ENCODE results near the gene NCL.

The NCL gene, protein sequence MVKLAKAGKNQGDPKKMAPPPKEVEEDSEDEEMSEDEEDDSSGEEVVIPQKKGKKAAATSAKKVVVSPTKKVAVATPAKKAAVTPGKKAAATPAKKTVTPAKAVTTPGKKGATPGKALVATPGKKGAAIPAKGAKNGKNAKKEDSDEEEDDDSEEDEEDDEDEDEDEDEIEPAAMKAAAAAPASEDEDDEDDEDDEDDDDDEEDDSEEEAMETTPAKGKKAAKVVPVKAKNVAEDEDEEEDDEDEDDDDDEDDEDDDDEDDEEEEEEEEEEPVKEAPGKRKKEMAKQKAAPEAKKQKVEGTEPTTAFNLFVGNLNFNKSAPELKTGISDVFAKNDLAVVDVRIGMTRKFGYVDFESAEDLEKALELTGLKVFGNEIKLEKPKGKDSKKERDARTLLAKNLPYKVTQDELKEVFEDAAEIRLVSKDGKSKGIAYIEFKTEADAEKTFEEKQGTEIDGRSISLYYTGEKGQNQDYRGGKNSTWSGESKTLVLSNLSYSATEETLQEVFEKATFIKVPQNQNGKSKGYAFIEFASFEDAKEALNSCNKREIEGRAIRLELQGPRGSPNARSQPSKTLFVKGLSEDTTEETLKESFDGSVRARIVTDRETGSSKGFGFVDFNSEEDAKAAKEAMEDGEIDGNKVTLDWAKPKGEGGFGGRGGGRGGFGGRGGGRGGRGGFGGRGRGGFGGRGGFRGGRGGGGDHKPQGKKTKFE
- 620 to 728 reads per million in 2 donors for total RNA-seq

DNA sequence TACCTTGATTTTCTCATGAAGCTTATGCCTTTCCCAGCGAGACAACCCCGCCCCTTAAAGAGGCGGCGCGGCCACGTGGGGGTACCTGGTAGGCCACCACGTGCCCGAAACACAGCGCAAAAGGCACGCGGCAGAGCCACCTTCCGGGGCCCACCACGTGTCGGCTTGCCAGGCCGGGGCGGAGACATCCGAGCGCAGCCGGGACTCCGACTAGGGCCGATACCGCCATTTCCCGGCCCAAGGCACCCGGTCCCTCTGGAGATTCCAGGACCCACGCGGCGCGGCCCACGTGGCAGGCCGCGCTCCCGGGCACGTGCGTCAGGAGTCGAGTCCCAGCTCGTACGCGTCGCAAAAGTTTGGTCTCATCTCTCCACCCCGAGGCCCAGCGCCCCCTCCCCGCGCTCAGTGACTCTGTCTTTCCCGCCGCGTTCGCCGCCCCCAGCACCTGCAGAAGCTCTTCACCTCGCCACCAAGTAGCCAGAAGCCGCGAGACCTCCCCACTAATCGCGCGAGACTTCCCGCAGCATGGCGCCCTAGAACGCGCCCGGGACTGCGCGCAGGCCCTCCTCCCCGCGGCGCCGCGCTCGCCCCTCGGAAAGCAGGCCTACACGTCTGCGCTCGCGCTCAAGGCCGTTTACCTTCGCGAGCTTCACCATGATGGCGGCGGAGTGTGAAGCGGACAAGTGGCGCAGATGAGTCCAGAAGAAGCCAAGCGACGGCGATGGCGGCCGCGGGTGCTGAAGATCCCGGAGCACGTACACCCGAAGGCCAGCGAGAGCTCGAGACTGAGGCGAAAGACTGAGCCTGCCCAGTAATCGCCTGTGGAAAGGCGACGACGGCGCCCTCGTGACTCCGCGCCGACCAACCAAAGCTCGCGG is at the start of gene NCL:
TSS of gene NCL (minus strand) at position 787 of the 878 bp plus-strand sequence. CDS start at position 656, 131 bp downstream.
- DNase-seq: peak; percentile 71 to 99 (median 85)

DNA sequence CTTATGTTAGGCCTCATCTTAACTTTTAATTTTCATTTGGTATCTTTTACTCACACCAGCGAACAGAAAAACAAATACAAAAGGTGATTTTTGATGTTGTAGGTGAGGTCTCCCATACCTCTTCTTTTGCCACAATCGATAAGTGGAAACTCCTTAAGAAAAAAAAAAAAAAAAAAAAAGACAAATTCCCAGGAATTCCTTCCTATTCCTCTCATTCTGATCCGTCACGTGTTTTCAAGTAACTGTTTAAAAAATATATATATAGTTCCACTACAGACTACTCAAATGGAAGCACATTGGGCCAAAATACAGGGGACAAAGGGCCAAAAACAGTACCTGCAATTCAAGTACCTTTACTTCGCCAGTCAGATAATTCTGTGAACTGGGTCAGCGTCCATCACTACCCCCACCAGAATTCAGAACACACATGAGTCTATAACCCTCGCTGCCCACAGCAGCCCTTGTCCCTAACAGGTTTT is 49.5 kb upstream of the NCL start:
- DNase-seq: no peak

DNA sequence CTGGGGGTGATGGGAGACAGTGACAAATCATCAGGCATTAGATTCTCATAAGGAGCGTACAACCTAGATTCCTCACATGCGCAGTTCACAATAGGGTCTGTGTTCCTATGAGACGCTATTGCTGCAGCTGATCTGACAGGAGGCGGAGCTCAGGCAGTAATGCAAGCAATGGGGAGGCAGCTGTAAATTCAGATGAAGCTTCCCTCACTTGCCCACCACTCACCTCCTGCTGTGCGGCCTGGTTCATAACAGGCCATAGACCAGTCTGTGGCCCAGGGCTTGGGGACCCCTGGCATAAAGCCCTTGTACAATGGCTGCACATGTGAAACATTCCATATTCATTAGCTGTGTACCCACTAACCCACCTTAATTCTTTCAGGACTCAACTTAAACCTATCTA is 47.9 kb upstream of the NCL start:
- DNase-seq: no peak

DNA sequence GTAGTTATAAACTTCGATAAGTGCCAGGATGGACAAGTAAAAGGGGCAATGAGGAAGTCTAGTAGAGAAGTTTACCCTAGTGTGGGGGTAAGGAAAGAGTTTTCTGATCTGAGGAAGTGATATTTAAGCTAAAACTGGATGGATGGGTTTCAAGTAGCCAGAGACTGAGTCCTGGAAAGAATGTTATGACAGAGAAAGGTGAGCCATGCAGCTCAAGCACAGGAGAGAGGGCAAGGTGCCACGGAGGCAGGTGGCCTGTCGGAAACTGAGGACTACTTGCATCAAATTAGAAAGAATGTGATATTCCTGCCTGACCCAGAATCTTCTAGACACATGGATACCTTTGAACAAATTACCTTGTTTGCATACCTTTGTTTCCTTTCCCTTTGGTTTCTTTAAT is 39.5 kb upstream of the NCL start:
- no peak for DNase-seq

DNA sequence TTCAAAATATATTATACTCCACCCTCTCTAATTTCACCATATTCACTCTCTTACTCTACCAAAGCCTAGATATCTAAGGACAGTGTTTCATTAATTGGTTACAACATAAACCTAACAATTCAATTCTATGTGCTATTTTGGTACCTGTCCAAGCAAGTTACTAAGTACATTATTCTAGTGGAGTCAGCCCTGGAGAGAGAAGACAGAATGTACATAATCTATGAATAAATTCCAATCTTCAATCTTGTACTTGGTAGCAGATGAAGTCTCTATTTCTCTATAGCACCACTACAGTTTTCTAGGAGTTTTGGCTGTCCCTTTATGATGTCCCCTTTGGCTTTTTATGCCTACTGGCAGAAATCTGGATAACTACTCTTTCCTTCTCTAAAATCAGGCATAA is 38.3 kb upstream of the NCL start:
- no peak for DNase-seq

DNA sequence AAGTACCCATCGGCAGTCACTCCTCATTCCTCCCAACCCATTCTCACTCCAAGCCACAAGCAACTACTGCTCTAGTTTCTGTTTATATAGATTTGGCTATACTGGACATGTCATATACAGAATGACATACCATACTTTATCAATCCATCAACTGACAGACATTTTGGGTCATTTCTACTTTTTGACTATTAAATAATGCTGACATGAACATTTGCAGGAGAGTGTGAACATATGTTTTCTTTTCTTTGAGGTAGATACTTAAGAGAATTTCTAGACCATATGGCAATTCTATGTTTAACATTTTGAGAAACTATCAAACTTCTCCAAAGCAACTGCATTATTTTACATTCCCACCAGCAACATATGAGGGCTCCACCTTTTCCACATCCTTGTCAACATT is 33.4 kb upstream of the NCL start:
- DNase-seq: no peak

DNA sequence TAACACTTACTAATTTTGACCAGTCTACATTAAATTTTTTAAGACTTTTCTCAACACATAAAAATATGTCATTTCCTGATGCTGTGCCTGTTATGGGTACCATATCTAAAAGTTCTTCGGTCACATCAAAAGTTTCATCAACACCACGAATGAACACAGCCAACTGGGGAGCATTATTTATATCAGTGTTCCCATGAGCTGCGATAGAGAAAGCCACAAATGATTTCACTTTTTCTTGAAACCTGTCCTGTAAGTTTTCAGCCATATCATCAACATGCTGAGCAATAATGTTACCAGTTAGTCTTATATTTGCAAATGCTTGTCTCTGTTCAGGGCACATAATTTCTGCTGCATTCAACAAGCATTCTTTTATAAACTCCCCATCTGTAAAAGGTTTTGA is 30.4 kb upstream of the NCL start:
- peak in 1 of 5 experiments; percentile 33 for DNase-seq

DNA sequence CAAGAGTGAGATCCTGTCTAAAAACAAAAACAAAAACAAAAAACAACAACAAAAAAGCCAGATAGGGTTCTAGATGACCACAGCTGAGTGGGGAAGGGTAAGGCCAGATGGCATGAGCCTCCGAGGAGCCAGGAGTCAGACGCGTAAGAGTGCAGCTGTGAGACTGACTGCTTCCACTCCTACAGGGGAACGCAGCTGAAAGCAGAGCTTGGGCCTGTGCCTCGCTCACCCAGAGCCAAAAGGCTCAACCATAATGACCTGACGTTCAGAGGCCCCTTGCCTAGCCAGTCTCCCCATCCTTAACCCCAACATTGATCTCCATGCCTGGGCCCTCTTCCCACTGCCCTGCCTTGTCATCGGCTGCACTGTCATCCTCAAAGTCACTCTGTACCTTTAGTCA is 26.5 kb upstream of the NCL start:
- no peak for DNase-seq

DNA sequence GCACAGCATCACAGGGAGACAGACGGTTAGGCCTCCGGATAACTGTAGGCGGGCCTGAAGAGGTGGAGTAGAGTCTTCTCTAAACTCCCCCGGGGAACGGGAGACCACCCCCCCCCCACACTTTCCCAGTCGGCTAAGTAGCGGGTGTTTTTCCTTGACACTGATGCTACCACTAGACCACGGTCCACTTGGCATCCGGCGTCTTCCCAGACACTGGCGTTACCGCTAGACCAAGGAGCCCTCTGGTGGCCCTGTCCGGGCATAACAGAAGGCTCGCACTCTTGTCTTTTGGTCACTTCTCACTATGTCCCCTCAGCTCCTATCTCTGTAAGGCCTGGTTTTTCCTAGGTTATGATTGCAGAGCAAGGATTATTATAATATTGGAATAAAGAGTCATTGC is 25.7 kb upstream of the NCL start:
- DNase-seq: no peak

DNA sequence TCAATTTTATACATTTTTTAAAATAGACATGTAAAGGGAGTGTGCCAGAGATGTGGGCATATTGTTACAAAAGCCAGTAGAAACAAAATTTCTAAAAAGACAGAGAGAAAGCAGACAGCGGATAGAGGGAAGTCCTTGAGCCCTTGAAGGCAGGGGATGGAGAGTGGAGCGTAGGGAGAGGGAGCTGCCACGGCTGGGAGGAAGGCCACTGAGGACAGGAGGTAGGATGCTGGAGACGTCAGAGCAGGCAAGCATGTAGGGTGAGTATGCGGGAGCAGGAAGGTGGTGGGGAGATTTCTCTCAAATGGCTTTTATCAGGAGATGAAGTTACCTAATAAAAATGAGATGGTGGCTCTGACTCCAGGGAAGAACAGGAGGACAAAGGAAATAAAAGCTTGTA is 24.0 kb upstream of the NCL start:
- no peak for DNase-seq

DNA sequence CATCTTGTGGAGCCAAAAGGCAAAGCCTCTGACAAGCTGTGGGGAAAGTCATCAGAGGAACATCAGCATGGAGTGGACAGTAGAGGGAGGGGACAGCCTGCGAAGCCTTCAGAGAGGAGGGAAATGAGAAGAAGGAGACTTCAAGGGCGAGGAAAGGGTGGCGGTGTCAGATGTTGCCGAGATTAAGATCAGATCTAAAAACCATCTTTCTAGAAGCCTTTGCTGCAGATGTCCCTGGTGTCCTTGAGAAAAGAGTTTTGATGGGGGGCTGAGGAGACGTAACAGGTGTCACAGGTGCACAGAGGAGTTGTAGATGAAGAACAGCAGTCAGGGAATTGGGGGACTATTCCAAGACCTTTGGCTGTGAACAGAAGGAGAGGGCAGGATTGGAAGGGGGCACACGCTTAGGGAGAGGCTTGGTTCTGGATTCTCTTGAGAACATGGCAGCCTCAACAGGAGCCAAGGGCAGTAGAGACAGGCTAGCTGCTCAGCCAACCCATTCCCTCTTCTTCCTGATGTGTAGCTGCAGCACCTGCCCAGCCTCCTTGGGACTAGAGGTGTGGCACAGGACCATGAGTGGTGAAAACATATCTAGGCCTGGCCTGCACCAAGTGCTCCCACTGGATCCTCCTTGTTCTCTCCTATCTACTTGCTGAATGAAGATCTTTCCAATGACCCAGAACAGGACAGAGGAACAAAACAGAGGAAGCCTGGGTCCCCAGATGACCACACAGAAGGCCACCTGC is 22.7 kb upstream of the NCL start:
- DNase-seq: peak in 1 of 5 experiments; percentile 19

DNA sequence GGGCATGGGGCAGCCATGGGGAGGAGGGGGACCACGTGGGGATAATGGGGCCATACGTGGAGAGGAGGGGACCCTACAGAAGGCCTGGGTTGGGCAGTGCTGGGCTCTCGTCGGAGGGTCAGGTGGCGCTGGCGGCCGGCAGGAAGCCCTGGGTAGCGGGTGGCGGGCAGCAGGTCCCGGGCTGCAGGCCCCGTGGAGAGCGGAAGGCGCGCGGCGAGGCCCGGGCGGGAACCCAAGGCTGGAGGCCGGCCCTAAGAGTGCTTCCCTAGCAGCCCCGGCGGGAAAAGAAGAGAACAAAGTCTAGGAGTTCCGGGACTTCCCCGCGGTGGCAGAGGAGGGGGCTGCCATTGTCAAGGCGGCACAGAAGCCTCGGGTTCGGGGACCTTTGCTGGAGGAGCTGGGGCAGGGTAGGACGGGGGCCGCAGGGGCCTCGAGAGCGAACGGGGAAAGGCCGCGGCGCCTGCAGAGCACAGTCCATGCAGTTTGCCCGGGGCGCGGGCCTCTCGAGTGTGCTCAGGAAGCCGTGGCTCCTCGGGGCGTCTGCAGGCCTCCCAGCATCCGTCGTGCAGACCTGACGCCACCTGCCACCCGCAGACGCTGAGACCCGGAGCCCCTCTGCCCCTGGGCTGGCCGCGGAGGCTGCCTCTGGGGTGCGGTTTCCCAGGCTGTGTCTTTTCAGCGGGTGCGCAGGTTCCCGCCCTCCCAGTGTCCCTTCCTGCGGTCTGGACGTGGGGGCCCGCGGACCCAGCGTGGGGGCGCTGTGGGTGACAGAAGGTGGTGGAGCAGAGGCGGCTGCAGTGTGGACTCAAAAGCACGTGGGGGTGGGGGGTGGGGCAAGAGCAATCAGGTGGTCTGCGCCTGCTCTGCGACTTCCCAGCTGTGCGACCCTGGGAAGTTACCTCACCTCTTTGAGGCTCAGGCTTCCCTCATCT is 19.4 kb upstream of the NCL start:
- peak in 4 of 5 experiments; percentile 6 to 67 (median 35) for DNase-seq

DNA sequence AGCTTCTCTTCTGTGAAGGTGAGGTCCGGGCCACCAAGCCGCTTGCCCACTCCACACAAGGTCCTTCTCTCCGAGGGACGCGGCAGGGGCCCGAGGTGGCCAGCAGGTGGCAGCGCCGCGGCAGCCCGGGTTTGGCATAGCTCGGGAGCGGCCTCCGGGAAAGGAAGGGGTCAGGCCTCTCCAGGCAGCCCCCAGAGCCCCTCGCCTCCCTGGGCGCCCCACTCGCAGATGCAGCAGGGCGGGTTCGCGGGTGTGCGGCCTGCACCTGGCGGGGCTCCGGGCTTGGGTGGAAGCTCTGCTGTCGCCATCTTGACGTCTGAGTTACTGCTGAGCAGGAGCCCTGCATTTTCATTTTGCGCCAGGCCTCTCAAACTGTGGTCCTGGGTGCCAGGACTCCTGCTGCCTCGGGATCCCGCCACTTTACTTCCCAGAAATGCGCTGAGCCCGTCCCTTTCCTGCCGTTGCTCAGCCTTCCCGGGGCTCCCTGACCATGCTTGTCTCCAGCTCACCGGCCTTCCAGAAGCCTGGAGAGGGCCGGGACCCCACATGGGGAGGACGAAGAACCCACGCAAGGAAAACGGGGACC is 18.6 kb upstream of the NCL start:
- peak; percentile 48 to 77 (median 62) for DNase-seq

DNA sequence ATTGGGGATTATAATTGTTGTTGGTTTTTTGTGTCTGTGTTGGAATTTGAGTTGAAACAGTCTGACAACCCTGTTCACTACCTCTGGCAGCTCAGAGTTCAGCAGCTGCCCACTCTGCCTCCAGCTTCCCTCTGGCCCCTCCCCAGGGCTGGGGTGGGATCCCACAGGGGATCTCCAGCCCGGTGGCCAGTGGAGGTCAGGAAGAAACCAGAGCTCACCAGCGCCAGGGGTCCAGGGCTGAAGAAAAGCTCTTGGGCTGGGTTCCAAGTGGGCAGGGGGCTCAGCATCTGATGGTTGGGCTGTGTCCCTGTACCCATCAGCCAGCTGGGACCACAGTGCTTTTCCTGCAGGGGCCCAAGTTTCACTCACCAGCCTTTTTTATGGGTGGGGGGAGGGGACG is 16.5 kb upstream of the NCL start:
- no peak for DNase-seq

DNA sequence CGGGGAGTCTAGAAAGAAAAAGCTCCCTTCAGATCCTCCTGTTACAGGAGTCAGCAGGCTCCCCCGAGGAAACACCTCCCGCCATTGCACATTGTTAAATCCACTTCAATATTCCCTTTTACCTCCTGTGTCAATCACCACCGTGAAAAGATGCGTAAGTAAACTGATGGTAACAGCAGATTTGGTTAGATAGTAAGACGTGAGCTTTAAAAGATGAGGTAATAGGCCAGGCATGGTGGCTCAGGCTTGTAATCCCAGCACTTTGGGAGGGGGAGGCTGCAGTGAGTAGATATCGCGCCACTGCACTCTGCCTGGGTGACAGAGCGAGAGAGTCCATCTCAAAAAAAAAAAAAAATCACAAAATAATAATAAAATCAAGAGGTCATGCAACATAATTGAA is 15.2 kb upstream of the NCL start:
- DNase-seq: no peak

DNA sequence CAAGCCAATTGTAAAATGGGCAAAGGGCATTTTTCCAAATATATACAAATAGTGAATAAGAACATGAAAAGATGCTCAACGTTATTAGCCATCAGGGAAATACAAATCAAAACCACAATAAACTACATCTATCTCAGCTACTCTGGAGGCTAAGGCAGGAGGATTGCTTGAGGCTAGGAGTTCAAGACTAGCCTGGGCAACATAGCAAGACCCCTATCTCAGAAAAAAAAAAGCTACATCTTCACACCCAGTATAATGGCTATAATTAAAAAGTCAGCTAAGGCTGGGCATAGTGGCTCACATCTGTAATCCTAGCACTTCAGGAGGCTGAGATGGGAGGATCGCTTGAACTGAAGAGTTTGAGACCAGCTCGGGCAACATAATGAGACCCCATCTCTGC is 12.6 kb upstream of the NCL start:
- DNase-seq: no peak

DNA sequence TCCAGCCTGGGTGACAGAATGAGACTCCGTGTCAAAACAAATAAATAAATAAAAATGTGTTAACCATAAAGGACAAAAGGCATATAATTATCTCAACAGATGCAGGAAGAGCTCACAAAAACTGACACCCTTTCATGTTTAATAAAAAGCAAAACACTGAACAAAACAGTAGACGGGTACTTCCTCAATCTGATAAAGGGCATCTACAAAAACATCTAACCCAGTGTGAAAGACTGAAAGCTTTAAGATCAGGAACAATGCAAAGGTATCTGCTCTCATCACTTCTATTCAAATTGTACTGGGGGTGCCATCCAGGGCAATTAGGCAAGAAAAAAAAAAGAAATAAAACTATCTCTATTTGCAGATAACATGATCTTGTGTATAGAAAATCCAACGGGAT is 11.7 kb upstream of the NCL start:
- DNase-seq: peak in 1 of 5 experiments; percentile 64

DNA sequence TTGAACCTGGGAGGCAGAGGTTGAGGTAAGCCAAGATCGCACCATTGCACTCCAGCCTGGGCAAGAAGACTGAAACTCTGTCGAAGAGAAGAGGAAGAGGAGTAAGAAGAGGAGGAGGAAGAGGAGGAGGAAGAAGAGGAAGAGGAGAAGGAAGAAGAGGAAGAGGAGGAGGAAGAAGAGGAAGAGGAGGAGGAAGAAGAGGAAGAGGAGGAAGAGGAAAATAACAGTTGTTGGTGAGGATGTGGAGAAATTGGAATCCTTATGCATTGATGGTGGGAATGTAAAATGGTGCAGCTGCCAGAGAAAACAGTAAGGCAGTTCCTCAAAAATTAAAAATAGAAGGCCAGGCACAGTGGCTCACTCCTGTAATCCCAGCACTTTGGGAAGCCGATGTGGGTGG is 8.5 kb upstream of the NCL start:
- no peak for DNase-seq

DNA sequence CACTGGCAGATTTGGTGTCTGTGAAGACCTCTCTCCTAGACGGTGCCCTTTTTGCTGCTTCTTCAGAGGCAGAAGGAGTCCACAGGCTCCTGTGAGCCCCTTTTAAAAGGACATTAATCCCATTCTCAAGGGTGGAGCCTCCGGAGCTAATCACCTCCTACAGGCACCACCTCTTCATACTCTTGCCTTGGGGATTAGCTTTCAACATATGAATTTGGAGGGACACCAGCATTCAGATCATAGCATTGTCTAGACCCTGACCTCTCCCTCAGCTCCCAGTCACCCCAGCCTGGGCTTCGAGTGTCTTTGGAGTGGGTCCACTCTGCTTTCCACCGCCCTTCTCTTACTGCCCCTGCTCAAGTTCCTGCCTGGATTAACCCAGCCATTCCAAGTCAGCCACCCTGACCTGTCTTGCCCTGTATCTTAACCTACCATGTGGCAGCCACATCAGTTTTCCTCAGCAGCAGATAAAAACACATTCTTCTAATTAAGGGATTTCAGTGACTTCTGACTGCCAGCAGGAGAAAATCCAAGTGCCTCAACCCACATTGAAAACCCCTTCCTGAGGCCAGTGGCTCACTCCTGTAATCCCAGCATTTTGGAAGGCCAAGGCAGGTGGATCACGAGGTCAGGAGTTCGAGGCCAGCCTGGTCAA is 6.1 kb upstream of the NCL start:
- DNase-seq: no peak

DNA sequence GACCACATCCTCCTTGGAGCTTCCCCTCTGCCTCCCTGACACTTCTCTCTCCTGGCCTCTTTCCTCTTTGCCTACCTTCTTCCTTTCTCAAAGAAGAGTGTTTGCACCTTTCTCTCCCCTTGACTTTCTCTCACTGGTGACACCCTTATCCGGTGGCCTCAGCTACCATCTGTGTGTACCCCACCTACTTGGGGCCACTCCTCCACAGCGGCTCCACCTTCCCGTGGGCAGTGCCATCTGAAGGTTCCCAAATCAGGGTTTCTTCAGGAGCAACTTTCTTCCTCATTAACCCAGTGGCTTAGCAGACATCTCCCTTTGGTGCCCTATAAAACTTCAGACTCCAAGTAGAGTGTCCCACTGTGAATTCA is 5.3 kb upstream of the NCL start:
- no peak for DNase-seq

All from T-helper 2 cell (primary cell).